Measurements from ENCODE around the gene FNDC10.

- TF ChIP-seq POLR2AphosphoS5 (IDR thresholded peaks at IDR 0.05; ENCODE audit: low read depth, low read length) (no peak), TAF1 (IDR thresholded peaks at IDR 0.05; ENCODE audit: borderline replicate concordance, low read depth, low read length) (no peak)
Observed at GRCh38 chr1:1627261-1627828, 27.4 kb upstream of the FNDC10 start.
